ENCODE results near the gene TMEM255B. TPM values are rescaled to one million over a fixed set of nuclear protein-coding genes. Genes with fewer than 3 reads are reported as not detected.
"Not testable (repeated sequence)": the region's sequence is repeated elsewhere in the genome, so short reads cannot be mapped to it uniquely, and the experiment has no call there.

The TMEM255B gene
- total RNA-seq, 8 experiments from 2014 or later, result 0.05 to 2.7 (median 0.52) TPM

- Histone ChIP-seq H3K27ac (no peak overlapping the region), H3K4me3 (no peak overlapping the region), H3K4me1 (replicated peaks in 1 of 2) (peaks cover 16 to 31% of the 10 kb centered on the region in 2 donors)
- ATAC-seq (replicated peaks in 6 of 8), result no peak
- WGBS, 10 experiments, result 85 to 100% (median 96%) methylated on average over 4 to 9 of the region's 26 CpGs; no CpG with 5 or more reads in 6 of the 10 experiments
- in situ Hi-C loops (cut with MboI; ENCODE audit: low pct_unique_long_range_greater_than_20kb in 2 of 9, low sequenced_read_pairs in 9 of 9, unreplicated experiment in 9 of 9), result no loop called here
Observed at GRCh38 chr13:113818700-113819295, 59.8 kb downstream of the TMEM255B start.

GRCh38 chr13:113819341-113819730 is 60.3 kb downstream of the TMEM255B start:
- peaks cover 16 to 31% of the 10 kb centered on the region in 2 donors for H3K4me1 ChIP-seq (replicated peaks in 1 of 2)
- no peak for ATAC-seq (replicated peaks in 6 of 8)
- no peak overlapping the region for H3K4me3 ChIP-seq
- 51 to 100% (median 83%) methylated on average over 1 to 5 of the region's 13 CpGs; no CpG with 5 or more reads in 4 of the 10 experiments for WGBS, 10 experiments
- H3K27ac ChIP-seq, result no peak overlapping the region
- in situ Hi-C loops (cut with MboI; ENCODE audit: low pct_unique_long_range_greater_than_20kb in 2 of 9, low sequenced_read_pairs in 9 of 9, unreplicated experiment in 9 of 9), result no loop called here

GRCh38 chr13:113819731-113820715 is 61.0 kb downstream of the TMEM255B start:
- H3K27ac ChIP-seq, result peak overlapping the region in 1 of 2 donors; percentile 65
- H3K4me1 ChIP-seq (replicated peaks in 1 of 2), result peaks cover 16 to 31% of the 10 kb centered on the region in 2 donors
- in situ Hi-C loops (cut with MboI; ENCODE audit: low pct_unique_long_range_greater_than_20kb in 2 of 9, low sequenced_read_pairs in 9 of 9, unreplicated experiment in 9 of 9), result no loop called here
- peak in 1 of 8 experiments; percentile 38 for ATAC-seq (replicated peaks in 6 of 8)
- no peak overlapping the region for H3K4me3 ChIP-seq
- WGBS, 10 experiments, result 50 to 89% (median 73%) methylated on average over 2 to 15 of the region's 52 CpGs; no CpG with 5 or more reads in 3 of the 10 experiments

GRCh38 chr13:113820813-113821651 is 62.0 kb downstream of the TMEM255B start:
- Histone ChIP-seq H3K4me3 (no peak overlapping the region), H3K27ac (peak overlapping the region; percentile 35 to 65)
- in situ Hi-C loops (cut with MboI; ENCODE audit: low pct_unique_long_range_greater_than_20kb in 2 of 9, low sequenced_read_pairs in 9 of 9, unreplicated experiment in 9 of 9), result no loop called here

GRCh38 chr13:113821847-113822246 is 62.8 kb downstream of the TMEM255B start:
- Histone ChIP-seq H3K27ac (no peak overlapping the region), H3K4me3 (no peak overlapping the region), H3K4me1 (replicated peaks in 1 of 2) (peaks cover 9 to 23% of the 10 kb centered on the region in 2 donors)
- no peak for ATAC-seq (replicated peaks in 6 of 8)
- 97 to 100% methylated on average over 1 to 7 of the region's 24 CpGs; no CpG with 5 or more reads in 8 of the 10 experiments for WGBS, 10 experiments
- in situ Hi-C loops (cut with MboI; ENCODE audit: low pct_unique_long_range_greater_than_20kb in 2 of 9, low sequenced_read_pairs in 9 of 9, unreplicated experiment in 9 of 9), result no loop called here

More at GRCh38 chr13:113820813-113821651, 62.0 kb downstream of the TMEM255B start:
- peaks cover 16 to 31% of the 10 kb centered on the region in 2 donors for H3K4me1 ChIP-seq (replicated peaks in 1 of 2)
- peak; percentile 75 to 91 (median 80) for ATAC-seq (replicated peaks in 6 of 8)
- 1 to 78% (median 63%) methylated on average over 4 to 37 of the region's 54 CpGs; no CpG with 5 or more reads in 6 of the 10 experiments for WGBS, 10 experiments

- no CpG with 5 or more reads among the region's 12 CpGs for WGBS, 10 experiments
- in situ Hi-C loops (cut with MboI; ENCODE audit: low pct_unique_long_range_greater_than_20kb in 2 of 9, low sequenced_read_pairs in 9 of 9, unreplicated experiment in 9 of 9), result no loop called here
- no peak overlapping the region for H3K27ac ChIP-seq
Observed at GRCh38 chr13:113822266-113822665, 63.2 kb downstream of the TMEM255B start.

GRCh38 chr13:113822956-113823744 is 64.1 kb downstream of the TMEM255B start:
- in situ Hi-C loops (cut with MboI; ENCODE audit: low pct_unique_long_range_greater_than_20kb in 2 of 9, low sequenced_read_pairs in 9 of 9, unreplicated experiment in 9 of 9), result no loop called here

More at GRCh38 chr13:113822266-113822665, 63.2 kb downstream of the TMEM255B start:
- H3K4me3 ChIP-seq, result no peak overlapping the region
- H3K4me1 ChIP-seq (replicated peaks in 1 of 2), result peaks cover 9 to 23% of the 10 kb centered on the region in 2 donors
- ATAC-seq (replicated peaks in 6 of 8), result no peak

GRCh38 chr13:113823771-113824170 is 64.7 kb downstream of the TMEM255B start:
- Histone ChIP-seq H3K27ac (no peak overlapping the region), H3K4me3 (no peak overlapping the region), H3K4me1 (replicated peaks in 1 of 2) (peaks cover 9 to 23% of the 10 kb centered on the region in 2 donors)
- 92 to 100% (median 100%) methylated on average over 1 to 8 of the region's 19 CpGs; no CpG with 5 or more reads in 7 of the 10 experiments for WGBS, 10 experiments
- in situ Hi-C loops (cut with MboI; ENCODE audit: low pct_unique_long_range_greater_than_20kb in 2 of 9, low sequenced_read_pairs in 9 of 9, unreplicated experiment in 9 of 9), result no loop called here
- no peak for ATAC-seq (replicated peaks in 6 of 8)

More at GRCh38 chr13:113822956-113823744, 64.1 kb downstream of the TMEM255B start:
- peak overlapping the region in 1 of 2 donors; percentile 41 for H3K27ac ChIP-seq
- 80 to 100% (median 87%) methylated on average over 3 to 7 of the region's 45 CpGs; no CpG with 5 or more reads in 7 of the 10 experiments for WGBS, 10 experiments
- ATAC-seq (replicated peaks in 6 of 8), result no peak
- H3K4me1 ChIP-seq (replicated peaks in 1 of 2), result peaks cover 9 to 23% of the 10 kb centered on the region in 2 donors
- H3K4me3 ChIP-seq, result no peak overlapping the region

- in situ Hi-C loops (cut with MboI; ENCODE audit: low pct_unique_long_range_greater_than_20kb in 2 of 9, low sequenced_read_pairs in 9 of 9, unreplicated experiment in 9 of 9), result no loop called here
Observed at GRCh38 chr13:113825841-113826240, 66.8 kb downstream of the TMEM255B start.

GRCh38 chr13:113826446-113826845 is 67.4 kb downstream of the TMEM255B start:
- H3K4me1 ChIP-seq (replicated peaks in 1 of 2); ATAC-seq (replicated peaks in 6 of 8); H3K4me3 ChIP-seq; in situ Hi-C loops (cut with MboI; ENCODE audit: low pct_unique_long_range_greater_than_20kb in 2 of 9, low sequenced_read_pairs in 9 of 9, unreplicated experiment in 9 of 9); H3K27ac ChIP-seq: not testable (repeated sequence)
- WGBS, 10 experiments, result 100% methylated on average over 1 of the region's 35 CpGs; no CpG with 5 or more reads in 9 of the 10 experiments

More at GRCh38 chr13:113825841-113826240, 66.8 kb downstream of the TMEM255B start:
- H3K4me1 ChIP-seq (replicated peaks in 1 of 2), result peaks cover 4 to 14% of the 10 kb centered on the region in 2 donors
- H3K4me3 ChIP-seq, result no peak overlapping the region
- WGBS, 10 experiments, result 80 to 100% (median 95%) methylated on average over 1 to 3 of the region's 16 CpGs; no CpG with 5 or more reads in 6 of the 10 experiments
- no peak for ATAC-seq (replicated peaks in 6 of 8)
- H3K27ac ChIP-seq, result no peak overlapping the region

GRCh38 chr13:113827021-113827420 is 68.0 kb downstream of the TMEM255B start:
- 86 to 100% (median 93%) methylated on average over 9 to 16 of the region's 19 CpGs; no CpG with 5 or more reads in 7 of the 10 experiments for WGBS, 10 experiments
- Histone ChIP-seq H3K4me1 (replicated peaks in 1 of 2) (peaks cover 4 to 5% of the 10 kb centered on the region in 2 donors), H3K27ac (no peak overlapping the region), H3K4me3 (no peak overlapping the region)
- ATAC-seq (replicated peaks in 6 of 8), result no peak
- in situ Hi-C loops (cut with MboI; ENCODE audit: low pct_unique_long_range_greater_than_20kb in 2 of 9, low sequenced_read_pairs in 9 of 9, unreplicated experiment in 9 of 9), result no loop called here
